IPS DF 6.9 (cell line): ENCODE results near the gene ATP8A1.

Source experiments
- DNase-seq: peaks from one replicate; pipeline ENCODE4 v3.0.0-alpha.2; 2013; ENCODE audit warnings: low read depth, low spot score
- H3K27ac ChIP-seq: one replicate; pipeline ENCODE4 v1.5.1; 2013; ENCODE audit warnings: low read length, control low read depth
- H3K27me3 ChIP-seq: 2 replicates; pipeline ENCODE4 v1.6.1; 2013; ENCODE audit warnings: mild to moderate bottlenecking, low read length; ENCODE audit not compliant: control insufficient read depth, insufficient read depth
- H3K36me3 ChIP-seq: 2 replicates; pipeline ENCODE4 v1.6.1; 2013; ENCODE audit warnings: low read length; ENCODE audit not compliant: control insufficient read depth, insufficient read depth
- H3K4me1 ChIP-seq: 2 replicates; pipeline ENCODE4 v1.6.1; 2013; ENCODE audit warnings: low read length; ENCODE audit not compliant: control insufficient read depth, insufficient read depth
- H3K4me3 ChIP-seq: 2 replicates; pipeline ENCODE4 v1.5.1; 2013; ENCODE audit warnings: mild to moderate bottlenecking, low read length
- H3K9me3 ChIP-seq: 2 replicates; pipeline ENCODE4 v1.6.1; 2013; ENCODE audit warnings: low read length, inconsistent platforms; ENCODE audit not compliant: control insufficient read depth, insufficient read depth
- WGBS: extraction: QIAGEN DNeasy Blood & Tissue Kit; methylation state at CpG from one replicate; pipeline ENCODE4 v1.1.7; 2013; ENCODE audit warnings: mixed read lengths, missing lambda C conversion rate; ENCODE audit not compliant: insufficient read length, insufficient coverage; 5-methylcytosine and 5-hydroxymethylcytosine counted together

The ATP8A1 gene

GRCh38 chr4:42359711-42360110, 297.2 kb downstream of the ATP8A1 start:
- Histone ChIP-seq H3K4me3 (no peak overlapping the region), H3K36me3 (no peaks in the 10 kb centered on the region), H3K9me3 (no peaks in the 10 kb centered on the region; the same call in 1 of the 2 replicates), H3K4me1 (no peaks in the 10 kb centered on the region), H3K27me3 (no peaks in the 10 kb centered on the region), H3K27ac (no peak overlapping the region)
- no peak for DNase-seq
- 100% methylated on average over 1 of the region's 5 CpGs for WGBS
